ENCODE measurements around the gene CPSF2. TPM values are rescaled to one million over a fixed set of nuclear protein-coding genes. Genes with fewer than 3 reads are reported as not detected.

Gene CPSF2
- total and polyA plus RNA-seq, 4 donors, result 9.6 to 19.4 (median 14.2) TPM

DNA sequence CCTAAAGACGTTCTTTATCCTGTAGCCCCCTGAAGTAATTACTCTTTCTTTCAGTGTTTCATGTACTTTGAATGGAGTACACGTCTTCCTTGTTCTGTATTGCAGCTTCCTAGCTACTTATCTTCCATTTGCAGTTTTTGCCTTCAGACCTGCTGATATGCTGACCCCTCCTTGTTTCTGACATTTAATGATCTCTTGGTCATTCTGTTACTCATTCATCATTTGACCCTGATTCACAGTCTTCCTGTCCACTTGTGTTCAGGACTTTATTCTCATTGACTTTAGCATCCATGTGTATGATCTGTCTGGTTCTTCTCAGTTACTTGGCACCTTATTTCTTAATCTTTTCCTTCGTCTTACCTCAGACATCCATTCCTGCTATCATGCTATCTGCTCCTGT lies 22.2 kb downstream of the CPSF2 start:
- Histone ChIP-seq H3K36me3 (ENCODE audit: control insufficient read depth in 4 of 4, insufficient read depth in 3 of 4, low read depth in 1 of 4, low read length in 3 of 4) (peaks cover 6 to 49% (median 43%) of the 10 kb centered on the region in 4 donors), H3K9me3 (ENCODE audit: control insufficient read depth in 4 of 4, low read length in 3 of 4) (no peaks in the 10 kb centered on the region), H3K9ac (ENCODE audit: low read depth in 1 of 2, low read length in 2 of 2) (no peak overlapping the region), H3K4me1 (ENCODE audit: control insufficient read depth in 4 of 4, insufficient read depth in 4 of 4, low read length in 3 of 4) (no peaks in the 10 kb centered on the region), H3K4me3 (ENCODE audit: low read depth in 1 of 3, low read length in 3 of 3) (no peak overlapping the region), H3K27me3 (ENCODE audit: control insufficient read depth in 4 of 4, insufficient read depth in 4 of 4, low read length in 3 of 4) (no peaks in the 10 kb centered on the region), H3K27ac (ENCODE audit: low read depth in 1 of 2, low read length in 2 of 2) (no peak overlapping the region)
- DNase-seq (ENCODE audit: low spot score), result no peak
- WGBS, result 92% methylated on average over 3 of the region's 3 CpGs
- TF ChIP-seq FOXA1 (IDR thresholded peaks at IDR 0.05), result no peak

DNA sequence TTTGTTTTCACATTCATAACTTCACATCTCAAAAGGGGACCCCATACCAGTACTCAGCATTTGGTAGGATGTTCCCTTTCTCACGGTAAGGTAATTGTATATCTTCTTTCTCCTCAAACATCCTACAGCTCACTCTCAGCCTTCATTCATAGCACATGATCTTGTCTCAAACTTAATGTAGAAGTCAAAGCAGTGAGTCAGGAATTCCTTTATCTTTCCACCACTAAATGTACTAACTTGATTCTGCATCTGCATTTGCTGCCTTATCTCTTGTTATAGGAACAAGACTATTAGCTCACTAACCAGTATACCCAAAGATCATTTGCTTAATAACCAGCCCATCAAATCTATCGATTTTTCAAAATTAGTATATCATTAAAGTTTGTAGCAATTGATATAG lies 22.9 kb downstream of the CPSF2 start:
- H3K27ac ChIP-seq (ENCODE audit: low read depth in 1 of 2, low read length in 2 of 2), result no peak overlapping the region
- no peaks in the 10 kb centered on the region for H3K4me1 ChIP-seq (ENCODE audit: control insufficient read depth in 4 of 4, insufficient read depth in 4 of 4, low read length in 3 of 4)
- H3K9me3 ChIP-seq (ENCODE audit: control insufficient read depth in 4 of 4, low read length in 3 of 4), result no peaks in the 10 kb centered on the region
- no peak overlapping the region for H3K9ac ChIP-seq (ENCODE audit: low read depth in 1 of 2, low read length in 2 of 2)
- DNase-seq (ENCODE audit: low spot score), result no peak
- H3K27me3 ChIP-seq (ENCODE audit: control insufficient read depth in 4 of 4, insufficient read depth in 4 of 4, low read length in 3 of 4), result no peaks in the 10 kb centered on the region
- 94% methylated on average over 2 of the region's 2 CpGs for WGBS
- TF ChIP-seq, protein P1, sequence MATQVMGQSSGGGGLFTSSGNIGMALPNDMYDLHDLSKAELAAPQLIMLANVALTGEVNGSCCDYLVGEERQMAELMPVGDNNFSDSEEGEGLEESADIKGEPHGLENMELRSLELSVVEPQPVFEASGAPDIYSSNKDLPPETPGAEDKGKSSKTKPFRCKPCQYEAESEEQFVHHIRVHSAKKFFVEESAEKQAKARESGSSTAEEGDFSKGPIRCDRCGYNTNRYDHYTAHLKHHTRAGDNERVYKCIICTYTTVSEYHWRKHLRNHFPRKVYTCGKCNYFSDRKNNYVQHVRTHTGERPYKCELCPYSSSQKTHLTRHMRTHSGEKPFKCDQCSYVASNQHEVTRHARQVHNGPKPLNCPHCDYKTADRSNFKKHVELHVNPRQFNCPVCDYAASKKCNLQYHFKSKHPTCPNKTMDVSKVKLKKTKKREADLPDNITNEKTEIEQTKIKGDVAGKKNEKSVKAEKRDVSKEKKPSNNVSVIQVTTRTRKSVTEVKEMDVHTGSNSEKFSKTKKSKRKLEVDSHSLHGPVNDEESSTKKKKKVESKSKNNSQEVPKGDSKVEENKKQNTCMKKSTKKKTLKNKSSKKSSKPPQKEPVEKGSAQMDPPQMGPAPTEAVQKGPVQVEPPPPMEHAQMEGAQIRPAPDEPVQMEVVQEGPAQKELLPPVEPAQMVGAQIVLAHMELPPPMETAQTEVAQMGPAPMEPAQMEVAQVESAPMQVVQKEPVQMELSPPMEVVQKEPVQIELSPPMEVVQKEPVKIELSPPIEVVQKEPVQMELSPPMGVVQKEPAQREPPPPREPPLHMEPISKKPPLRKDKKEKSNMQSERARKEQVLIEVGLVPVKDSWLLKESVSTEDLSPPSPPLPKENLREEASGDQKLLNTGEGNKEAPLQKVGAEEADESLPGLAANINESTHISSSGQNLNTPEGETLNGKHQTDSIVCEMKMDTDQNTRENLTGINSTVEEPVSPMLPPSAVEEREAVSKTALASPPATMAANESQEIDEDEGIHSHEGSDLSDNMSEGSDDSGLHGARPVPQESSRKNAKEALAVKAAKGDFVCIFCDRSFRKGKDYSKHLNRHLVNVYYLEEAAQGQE (IDR thresholded peaks at IDR 0.05), result no peak
- TF ChIP-seq FOXA2 (IDR thresholded peaks at IDR 0.05) (no peak), RXRA (IDR thresholded peaks at IDR 0.05) (no peak), HNF4G (IDR thresholded peaks at IDR 0.05) (no peak), YY1 (IDR thresholded peaks at IDR 0.05) (no peak), JUND (IDR thresholded peaks at IDR 0.05) (no peak), RAD21 (IDR thresholded peaks at IDR 0.05) (no peak), HNF4A (conservative IDR thresholded peaks at IDR 0.05) (no peak), FOXA1 (IDR thresholded peaks at IDR 0.05) (no peak), GABPA (IDR thresholded peaks at IDR 0.05 in 1 of 2, conservative IDR thresholded peaks at IDR 0.05 in 1 of 2) (no peak), SP1 (IDR thresholded peaks at IDR 0.05) (no peak), TAF1 (conservative IDR thresholded peaks at IDR 0.05) (no peak)
- TF ChIP-seq, protein P2, sequence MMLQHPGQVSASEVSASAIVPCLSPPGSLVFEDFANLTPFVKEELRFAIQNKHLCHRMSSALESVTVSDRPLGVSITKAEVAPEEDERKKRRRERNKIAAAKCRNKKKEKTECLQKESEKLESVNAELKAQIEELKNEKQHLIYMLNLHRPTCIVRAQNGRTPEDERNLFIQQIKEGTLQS (IDR thresholded peaks at IDR 0.05), result no peak
- TF ChIP-seq, protein P3, sequence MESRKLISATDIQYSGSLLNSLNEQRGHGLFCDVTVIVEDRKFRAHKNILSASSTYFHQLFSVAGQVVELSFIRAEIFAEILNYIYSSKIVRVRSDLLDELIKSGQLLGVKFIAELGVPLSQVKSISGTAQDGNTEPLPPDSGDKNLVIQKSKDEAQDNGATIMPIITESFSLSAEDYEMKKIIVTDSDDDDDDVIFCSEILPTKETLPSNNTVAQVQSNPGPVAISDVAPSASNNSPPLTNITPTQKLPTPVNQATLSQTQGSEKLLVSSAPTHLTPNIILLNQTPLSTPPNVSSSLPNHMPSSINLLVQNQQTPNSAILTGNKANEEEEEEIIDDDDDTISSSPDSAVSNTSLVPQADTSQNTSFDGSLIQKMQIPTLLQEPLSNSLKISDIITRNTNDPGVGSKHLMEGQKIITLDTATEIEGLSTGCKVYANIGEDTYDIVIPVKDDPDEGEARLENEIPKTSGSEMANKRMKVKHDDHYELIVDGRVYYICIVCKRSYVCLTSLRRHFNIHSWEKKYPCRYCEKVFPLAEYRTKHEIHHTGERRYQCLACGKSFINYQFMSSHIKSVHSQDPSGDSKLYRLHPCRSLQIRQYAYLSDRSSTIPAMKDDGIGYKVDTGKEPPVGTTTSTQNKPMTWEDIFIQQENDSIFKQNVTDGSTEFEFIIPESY (IDR thresholded peaks at IDR 0.05), result no peak
- TF ChIP-seq, protein P4, sequence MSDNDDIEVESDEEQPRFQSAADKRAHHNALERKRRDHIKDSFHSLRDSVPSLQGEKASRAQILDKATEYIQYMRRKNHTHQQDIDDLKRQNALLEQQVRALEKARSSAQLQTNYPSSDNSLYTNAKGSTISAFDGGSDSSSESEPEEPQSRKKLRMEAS (IDR thresholded peaks at IDR 0.05), result no peak
- TF ChIP-seq, protein P5, sequence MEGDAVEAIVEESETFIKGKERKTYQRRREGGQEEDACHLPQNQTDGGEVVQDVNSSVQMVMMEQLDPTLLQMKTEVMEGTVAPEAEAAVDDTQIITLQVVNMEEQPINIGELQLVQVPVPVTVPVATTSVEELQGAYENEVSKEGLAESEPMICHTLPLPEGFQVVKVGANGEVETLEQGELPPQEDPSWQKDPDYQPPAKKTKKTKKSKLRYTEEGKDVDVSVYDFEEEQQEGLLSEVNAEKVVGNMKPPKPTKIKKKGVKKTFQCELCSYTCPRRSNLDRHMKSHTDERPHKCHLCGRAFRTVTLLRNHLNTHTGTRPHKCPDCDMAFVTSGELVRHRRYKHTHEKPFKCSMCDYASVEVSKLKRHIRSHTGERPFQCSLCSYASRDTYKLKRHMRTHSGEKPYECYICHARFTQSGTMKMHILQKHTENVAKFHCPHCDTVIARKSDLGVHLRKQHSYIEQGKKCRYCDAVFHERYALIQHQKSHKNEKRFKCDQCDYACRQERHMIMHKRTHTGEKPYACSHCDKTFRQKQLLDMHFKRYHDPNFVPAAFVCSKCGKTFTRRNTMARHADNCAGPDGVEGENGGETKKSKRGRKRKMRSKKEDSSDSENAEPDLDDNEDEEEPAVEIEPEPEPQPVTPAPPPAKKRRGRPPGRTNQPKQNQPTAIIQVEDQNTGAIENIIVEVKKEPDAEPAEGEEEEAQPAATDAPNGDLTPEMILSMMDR (IDR thresholded peaks at IDR 0.05; ENCODE audit: low read depth, low read length, missing input control), result no peak
- no peak overlapping the region for H3K4me3 ChIP-seq (ENCODE audit: low read depth in 1 of 3, low read length in 3 of 3)
- H3K36me3 ChIP-seq (ENCODE audit: control insufficient read depth in 4 of 4, insufficient read depth in 3 of 4, low read depth in 1 of 4, low read length in 3 of 4), result peaks cover 6 to 53% (median 46%) of the 10 kb centered on the region in 4 donors
